GM18505 (cell line): Measurements from ENCODE around the gene RELL2.

Experiments
- ATAC-seq: cut with Tn5 transposase; IDR thresholded peaks from one replicate; pipeline ENCODE4 v1.9.1; 2021; ENCODE audit not compliant: unreplicated experiment
- POLR2A ChIP-seq: IDR thresholded peaks from 4 replicates; pipeline ENCODE4 v1.6.1; 2011; ENCODE audit warnings: borderline replicate concordance; ENCODE audit not compliant: insufficient read depth, insufficient read length; ENCODE audit errors: extremely low read depth

Gene RELL2

GRCh38 chr5:141613344-141613743 lies 23.5 kb upstream of the RELL2 start:
- TF ChIP-seq POLR2A = no peak
- no peak for ATAC-seq

- no peak for ATAC-seq
- TF ChIP-seq POLR2A = no peak
Observed at GRCh38 chr5:141615991-141616720, 20.6 kb upstream of the RELL2 start.

GRCh38 chr5:141617128-141617527 lies 19.7 kb upstream of the RELL2 start:
- no peak for ATAC-seq

GRCh38 chr5:141617682-141618029 lies 19.1 kb upstream of the RELL2 start:
- ATAC-seq = no peak
- no peak for TF ChIP-seq POLR2A

More at GRCh38 chr5:141617128-141617527, 19.7 kb upstream of the RELL2 start:
- TF ChIP-seq POLR2A = no peak

GRCh38 chr5:141618030-141618803 lies 18.6 kb upstream of the RELL2 start:
- no peak for TF ChIP-seq POLR2A
- peak; percentile 24 for ATAC-seq

- TF ChIP-seq POLR2A = peak; percentile 77
- peak; percentile 89 for ATAC-seq
Observed at GRCh38 chr5:141618804-141619554, 17.8 kb upstream of the RELL2 start, which contains the start of gene DIAPH1. TSS of gene DIAPH1 (minus strand) at chr5:141619000. CDS start at chr5:141618914, 86 bp downstream.

- ATAC-seq = peak; percentile 42
- peak; percentile 46 for TF ChIP-seq POLR2A
Observed at GRCh38 chr5:141623186-141623585, 13.6 kb upstream of the RELL2 start.

- no peak for ATAC-seq
- TF ChIP-seq POLR2A = no peak
Observed at GRCh38 chr5:141623611-141624010, 13.2 kb upstream of the RELL2 start.

- no peak for TF ChIP-seq POLR2A
- ATAC-seq = no peak
Observed at GRCh38 chr5:141628175-141628788, 8.5 kb upstream of the RELL2 start.

- no peak for ATAC-seq
- TF ChIP-seq POLR2A = no peak
Observed at GRCh38 chr5:141630570-141631140, 6.1 kb upstream of the RELL2 start.

- TF ChIP-seq POLR2A = no peak
- no peak for ATAC-seq
Observed at GRCh38 chr5:141632650-141633049, 4.1 kb upstream of the RELL2 start.

GRCh38 chr5:141633871-141634561 lies 2.8 kb upstream of the RELL2 start:
- peak; percentile 67 for ATAC-seq
- no peak for TF ChIP-seq POLR2A
